ENCODE results near the gene LHFPL4. TPM values are rescaled to one million over a fixed set of nuclear protein-coding genes. Genes with fewer than 3 reads are reported as not detected.

LHFPL4 gene
- total RNA-seq, 2 donors from 2014 or later, result not detected

DNA sequence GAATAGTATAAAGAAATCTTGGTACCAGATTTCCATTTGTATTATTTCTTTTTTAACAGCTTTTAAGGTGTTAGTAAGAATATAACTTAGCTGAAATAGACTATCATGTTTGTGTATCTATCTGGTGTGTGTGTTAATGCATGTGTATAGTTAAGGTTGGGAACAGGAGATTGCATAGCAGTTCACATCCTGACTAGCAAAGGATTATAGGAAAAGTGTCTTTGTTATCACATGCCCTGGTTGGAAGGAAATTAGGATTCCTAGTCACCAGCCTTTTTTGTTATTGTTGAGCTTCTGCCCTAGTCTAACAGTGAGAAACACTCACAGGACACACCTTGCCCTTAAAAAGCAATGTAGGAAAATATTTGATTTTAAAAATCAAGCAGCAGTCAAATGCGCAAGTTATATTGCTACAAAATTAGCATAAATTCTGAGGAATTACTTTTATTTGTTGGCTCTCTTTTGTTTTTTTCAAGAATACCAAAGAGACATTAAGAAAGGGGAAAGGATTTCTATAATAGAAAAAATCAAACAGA is 98.0 kb downstream of the LHFPL4 start:
- Histone ChIP-seq H3K4me1 (no peaks in the 10 kb centered on the region), H3K9me3 (no peaks in the 10 kb centered on the region), H3K4me3 (no peak overlapping the region), H3K27me3 (no peaks in the 10 kb centered on the region), H3K36me3 (peaks cover 72% of the 10 kb centered on the region), H3K27ac (no peak overlapping the region)
- TF ChIP-seq, protein P1, sequence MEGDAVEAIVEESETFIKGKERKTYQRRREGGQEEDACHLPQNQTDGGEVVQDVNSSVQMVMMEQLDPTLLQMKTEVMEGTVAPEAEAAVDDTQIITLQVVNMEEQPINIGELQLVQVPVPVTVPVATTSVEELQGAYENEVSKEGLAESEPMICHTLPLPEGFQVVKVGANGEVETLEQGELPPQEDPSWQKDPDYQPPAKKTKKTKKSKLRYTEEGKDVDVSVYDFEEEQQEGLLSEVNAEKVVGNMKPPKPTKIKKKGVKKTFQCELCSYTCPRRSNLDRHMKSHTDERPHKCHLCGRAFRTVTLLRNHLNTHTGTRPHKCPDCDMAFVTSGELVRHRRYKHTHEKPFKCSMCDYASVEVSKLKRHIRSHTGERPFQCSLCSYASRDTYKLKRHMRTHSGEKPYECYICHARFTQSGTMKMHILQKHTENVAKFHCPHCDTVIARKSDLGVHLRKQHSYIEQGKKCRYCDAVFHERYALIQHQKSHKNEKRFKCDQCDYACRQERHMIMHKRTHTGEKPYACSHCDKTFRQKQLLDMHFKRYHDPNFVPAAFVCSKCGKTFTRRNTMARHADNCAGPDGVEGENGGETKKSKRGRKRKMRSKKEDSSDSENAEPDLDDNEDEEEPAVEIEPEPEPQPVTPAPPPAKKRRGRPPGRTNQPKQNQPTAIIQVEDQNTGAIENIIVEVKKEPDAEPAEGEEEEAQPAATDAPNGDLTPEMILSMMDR (IDR thresholded peaks at IDR 0.05), result no peak
- DNase-seq (ENCODE audit: low spot score), result no peak

DNA sequence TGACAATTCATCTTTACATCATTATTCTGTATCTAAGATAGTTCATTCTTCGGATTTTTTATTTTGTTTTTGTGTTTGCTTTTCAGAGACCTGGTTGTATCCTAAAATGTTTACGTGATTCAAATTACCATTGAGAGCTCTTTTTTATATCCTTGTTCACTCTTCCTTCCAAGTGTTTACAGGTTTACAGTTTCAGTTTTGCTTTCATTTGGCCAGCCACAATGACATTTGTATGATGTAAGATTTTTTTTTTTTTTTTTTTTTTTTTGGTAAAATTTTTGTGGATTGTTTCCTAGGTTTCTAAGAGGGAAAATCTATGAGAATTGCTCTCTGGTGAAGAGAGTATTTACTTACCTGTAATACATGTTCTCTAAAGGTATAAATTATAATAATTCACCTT is 101.2 kb downstream of the LHFPL4 start:
- peaks cover 81% of the 10 kb centered on the region for H3K36me3 ChIP-seq

DNA sequence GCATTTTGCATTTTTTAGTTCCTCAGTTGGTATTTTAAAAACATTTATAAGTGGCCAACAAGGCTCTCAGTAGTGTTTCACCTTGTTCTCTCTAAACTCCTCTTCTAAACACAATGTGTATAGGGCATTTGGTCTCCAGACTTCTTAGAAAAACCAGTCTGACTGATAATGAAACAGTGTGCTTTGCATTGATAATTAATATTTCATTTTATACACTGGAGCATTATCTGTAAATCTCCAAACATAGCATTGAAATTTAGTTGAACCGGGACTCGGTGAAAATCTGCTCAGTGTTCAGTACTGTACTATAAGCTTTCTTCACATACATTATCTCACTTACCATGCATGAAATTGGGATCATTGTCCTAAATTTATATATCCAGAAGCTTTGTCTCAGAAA is 102.6 kb downstream of the LHFPL4 start:
- no peaks in the 10 kb centered on the region for H3K4me1 ChIP-seq
- H3K27me3 ChIP-seq, result no peaks in the 10 kb centered on the region
- peaks cover 82% of the 10 kb centered on the region for H3K36me3 ChIP-seq
- TF ChIP-seq, protein P1 (IDR thresholded peaks at IDR 0.05), result no peak
- no peak for DNase-seq (ENCODE audit: low spot score)
- no peaks in the 10 kb centered on the region for H3K9me3 ChIP-seq
- no peak overlapping the region for H3K27ac ChIP-seq
- no peak overlapping the region for H3K4me3 ChIP-seq

More for the DNA sequence above, 101.2 kb downstream of the LHFPL4 start:
- TF ChIP-seq, protein P1 (IDR thresholded peaks at IDR 0.05), result no peak
- H3K4me3 ChIP-seq, result no peak overlapping the region
- H3K9me3 ChIP-seq, result no peaks in the 10 kb centered on the region
- H3K27ac ChIP-seq, result no peak overlapping the region
- no peaks in the 10 kb centered on the region for H3K4me1 ChIP-seq
- no peaks in the 10 kb centered on the region for H3K27me3 ChIP-seq
- DNase-seq (ENCODE audit: low spot score), result no peak

DNA sequence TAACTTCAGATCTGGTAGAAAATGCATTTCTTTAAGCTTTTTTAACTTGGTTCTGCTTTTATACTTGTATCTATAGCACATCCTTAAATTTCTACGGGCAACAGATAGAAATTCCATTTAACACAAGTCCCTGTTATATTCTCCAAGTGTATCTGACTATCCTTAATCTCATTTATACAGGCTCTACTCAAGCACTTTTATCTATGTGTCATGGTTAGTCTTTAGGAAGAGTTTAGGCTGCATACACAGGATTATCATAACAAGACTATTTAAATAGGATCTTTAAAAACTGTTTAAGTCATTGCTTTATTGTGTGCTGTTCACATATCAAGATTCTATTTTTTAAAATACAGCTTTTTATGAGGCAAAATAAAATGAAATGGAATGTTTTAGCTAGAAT is 103.5 kb downstream of the LHFPL4 start:
- Histone ChIP-seq H3K4me3 (no peak overlapping the region), H3K9me3 (no peaks in the 10 kb centered on the region), H3K36me3 (peaks cover 82% of the 10 kb centered on the region), H3K27me3 (no peaks in the 10 kb centered on the region), H3K27ac (no peak overlapping the region), H3K4me1 (no peaks in the 10 kb centered on the region)
- TF ChIP-seq, protein P1 (IDR thresholded peaks at IDR 0.05), result no peak
- DNase-seq (ENCODE audit: low spot score), result no peak

DNA sequence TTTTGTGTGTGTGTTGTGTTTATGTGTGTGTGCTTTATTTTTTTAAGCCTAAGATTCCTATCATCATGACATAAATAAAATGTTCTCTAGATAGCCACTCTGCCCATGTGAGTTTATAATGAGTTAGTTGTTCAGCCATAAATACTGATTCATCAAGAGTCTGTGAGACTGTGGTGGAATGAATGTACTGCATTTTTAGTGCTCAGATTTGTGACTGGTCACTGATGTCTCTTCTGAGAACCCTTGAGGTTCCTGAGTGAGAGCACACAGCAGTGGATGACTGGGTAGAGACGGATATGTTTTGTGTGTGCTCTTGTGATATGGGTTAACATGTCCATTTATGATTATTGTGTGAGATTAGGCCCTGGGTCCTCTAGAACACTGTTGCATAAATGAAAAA is 105.0 kb downstream of the LHFPL4 start:
- peaks cover 84% of the 10 kb centered on the region for H3K36me3 ChIP-seq

More for the DNA sequence above, 105.0 kb downstream of the LHFPL4 start:
- H3K27ac ChIP-seq, result no peak overlapping the region
- no peak for DNase-seq (ENCODE audit: low spot score)
- H3K4me1 ChIP-seq, result no peaks in the 10 kb centered on the region
- no peaks in the 10 kb centered on the region for H3K9me3 ChIP-seq
- no peaks in the 10 kb centered on the region for H3K27me3 ChIP-seq
- H3K4me3 ChIP-seq, result no peak overlapping the region
- TF ChIP-seq, protein P1 (IDR thresholded peaks at IDR 0.05), result no peak

Other genes starting within 250 kb of the LHFPL4 start
- gene THUMPD3, start 190.8 kb downstream of the LHFPL4 start, total RNA-seq, result 10 to 100 TPM; 28.4 to 30.5 TPM
- gene SETD5, start 156.2 kb downstream of the LHFPL4 start, total RNA-seq, result 10 to 100 TPM; 36.9 to 49.4 TPM
- 10 to 100 TPM; 47.6 to 52.0 TPM for gene MTMR14, start 95.7 kb upstream of the LHFPL4 start, total RNA-seq
- gene CPNE9, start 150.0 kb upstream of the LHFPL4 start, total RNA-seq, result not detected
- gene BRPF1, start 177.9 kb upstream of the LHFPL4 start, total RNA-seq, result 10 to 100 TPM in 1 of 2 donors, 1 to 10 TPM in 1; 8.8 to 15.3 TPM
- gene OGG1, start 196.1 kb upstream of the LHFPL4 start, total RNA-seq, result 10 to 100 TPM; 10.8 to 12.2 TPM
- gene CAMK1, start 216.1 kb upstream of the LHFPL4 start, total RNA-seq, result 10 to 100 TPM; 16.4 to 40.2 TPM
- gene TADA3, start 238.7 kb upstream of the LHFPL4 start, total RNA-seq, result 10 to 100 TPM; 43.6 to 57.3 TPM
- gene ARPC4, start 239.3 kb upstream of the LHFPL4 start, total RNA-seq, result 10 to 100 TPM; 69.0 to 89.6 TPM